ENCODE results near the gene CACNA1H. TPM values are rescaled to one million over a fixed set of nuclear protein-coding genes. Genes with fewer than 3 reads are reported as not detected.

CACNA1H gene
- total and polyA plus RNA-seq, 2 of the 8 experiments (the other 6 are each of a cell fraction or from before 2014, with no cell fraction given) = 14.0 to 28.7 TPM

- peaks cover 0 to 26% (median 3%) of the 10 kb centered on the region in 4 experiments; a peak in 4 of 8 replicates for H3K36me3 ChIP-seq (ENCODE audit: control insufficient read depth in 2 of 4, insufficient read depth in 4 of 4, low read length in 3 of 4)
- no peaks in the 10 kb centered on the region for H3K9me3 ChIP-seq (ENCODE audit: insufficient read depth in 2 of 2, low read depth in 1 of 2, low read length in 1 of 2)
- H3K56ac ChIP-seq (replicated peaks; ENCODE audit: insufficient read length, low read depth, low read length) = no peak overlapping the region
- no peak overlapping the region for H2AFZ ChIP-seq (ENCODE audit: low read length)
- no peaks in the 10 kb centered on the region for H3K79me2 ChIP-seq (ENCODE audit: control insufficient read depth in 1 of 2, insufficient read depth in 2 of 2, low read length in 2 of 2)
- ChIA-PET CTCF (ENCODE audit: partially characterized antibody) (interaction anchor here (1.2 to 1.6 kb wide), 4 partner anchors 14 to 134 kb away, joined by 3 to 5 read pairs (median 4); no protein-coding TSS in a partner anchor), POLR2A (ENCODE audit: partially characterized antibody) (no interaction called here)
- no peak overlapping the region for H2BK5ac ChIP-seq (ENCODE audit: low read depth, low read length)
- H3K4me2 ChIP-seq (ENCODE audit: insufficient read depth in 1 of 2, low read depth in 2 of 2, low read length in 2 of 2) = no peak overlapping the region
- no peaks in the 10 kb centered on the region for H3K4me1 ChIP-seq (replicated peaks in 1 of 4; ENCODE audit: control insufficient read depth in 3 of 4, insufficient read depth in 4 of 4, low read length in 3 of 4)
- no peak overlapping the region for H3K23ac ChIP-seq (ENCODE audit: insufficient read length)
- no peak overlapping the region for H2AK5ac ChIP-seq (ENCODE audit: low read depth, low read length)
- H3K18ac ChIP-seq (ENCODE audit: extremely low read depth, low read length) = no peak overlapping the region
- TF ChIP-seq SAP30 (IDR thresholded peaks at IDR 0.05; ENCODE audit: insufficient read depth, insufficient replicate concordance, low read length) (no peak), CBX8 (IDR thresholded peaks at IDR 0.05; ENCODE audit: borderline replicate concordance, low read depth, low read length) (no peak), NANOG (IDR thresholded peaks at IDR 0.05; ENCODE audit: insufficient read depth, low read depth, low read length, poor library complexity, severe bottlenecking) (no peak)
- H2BK15ac ChIP-seq (ENCODE audit: low read length) = no peak overlapping the region
- no peaks in the 10 kb centered on the region for H3K23me2 ChIP-seq (ENCODE audit: low read depth, low read length)
- FAIRE-seq = no peak
- no peak overlapping the region for H4K5ac ChIP-seq (ENCODE audit: insufficient read length, low read depth, low read length)
- no peak overlapping the region for H2BK12ac ChIP-seq (ENCODE audit: low read depth, low read length)
- H3K14ac ChIP-seq (ENCODE audit: insufficient read length) = no peak overlapping the region
- H3K9ac ChIP-seq (replicated peaks in 1 of 4; ENCODE audit: extremely low read depth in 1 of 4, low read depth in 3 of 4, low read length in 3 of 4) = no peak overlapping the region
- no peak overlapping the region for H2BK20ac ChIP-seq (ENCODE audit: low read length)
- H3K4ac ChIP-seq (replicated peaks; ENCODE audit: insufficient read length, low read depth, low read length) = no peak overlapping the region
- H3K27me3 ChIP-seq (replicated peaks in 1 of 4; ENCODE audit: control insufficient read depth in 3 of 4, extremely low read depth in 1 of 4, insufficient read depth in 3 of 4, low read length in 3 of 4) = no peaks in the 10 kb centered on the region
- no peak overlapping the region for H4K8ac ChIP-seq (ENCODE audit: extremely low read depth, insufficient read depth, low read length)
- WGBS, 2 experiments (ENCODE audit: extremely low coverage in 1 of 2, insufficient coverage in 1 of 2, insufficient read length in 1 of 2, insufficient replicate concordance in 2 of 2, low coverage in 1 of 2, low lambda C conversion rate in 2 of 2, missing lambda C conversion rate in 1 of 2) = 92% methylated on average over 25 of the region's 25 CpGs; no CpG with 5 or more reads in 1 of the 2 experiments
- H3K79me1 ChIP-seq (ENCODE audit: low read depth, low read length) = no peaks in the 10 kb centered on the region; the same call in 1 of the 2 replicates
- H4K91ac ChIP-seq (replicated peaks; ENCODE audit: insufficient read length, low read length) = no peak overlapping the region
- H2BK120ac ChIP-seq (replicated peaks; ENCODE audit: low read depth, low read length) = no peak overlapping the region
- H3K4me3 ChIP-seq (ENCODE audit: extremely low read depth in 1 of 4, insufficient read depth in 2 of 4, low read depth in 3 of 4, low read length in 4 of 4) = no peak overlapping the region
- DNase-seq (ENCODE audit: low read depth in 1 of 2, low spot score in 2 of 2) = no peak
- H3K27ac ChIP-seq (ENCODE audit: low read depth, low read length) = no peak overlapping the region
- peaks cover 4 to 21% of the 10 kb centered on the region in 2 experiments for H4K20me1 ChIP-seq (replicated peaks in 1 of 2; ENCODE audit: control insufficient read depth in 1 of 2, insufficient read depth in 2 of 2, low read length in 2 of 2)
Measured at GRCh38 chr16:1201444-1201843, 48.5 kb downstream of the CACNA1H start.
